H9 (cell line): ENCODE data around the gene DNAL1. TPM values are rescaled to one million over a fixed set of nuclear protein-coding genes. Genes with fewer than 3 reads are reported as not detected.

Experiments
- DNase-seq: peaks from one replicate; pipeline ENCODE4 v3.0.0-alpha.2; 2017
- H2AFZ ChIP-seq: one replicate; pipeline ENCODE4 v1.6.1; 2013; ENCODE audit warnings: mild to moderate bottlenecking, low read length, control low read depth, moderate library complexity
- H2AK5ac ChIP-seq: 2 replicates; pipeline ENCODE4 v1.6.1; 2013; ENCODE audit warnings: low read length, control low read depth, mixed read lengths; ENCODE audit not compliant: insufficient read length
- H2BK120ac ChIP-seq: one replicate; pipeline ENCODE4 v1.6.1; 2013; ENCODE audit warnings: low read depth, mild to moderate bottlenecking, low read length, control low read depth, inconsistent platforms; ENCODE audit not compliant: poor library complexity, severe bottlenecking
- H2BK12ac ChIP-seq: 2 replicates; pipeline ENCODE4 v1.6.1; 2013; ENCODE audit warnings: low read length, control low read depth, mixed read lengths, low read depth; ENCODE audit not compliant: insufficient read length
- H2BK15ac ChIP-seq: 2 replicates; pipeline ENCODE4 v1.6.1; 2013; ENCODE audit warnings: low read depth, low read length, control low read depth
- H2BK20ac ChIP-seq: one replicate; pipeline ENCODE4 v1.6.1; 2013; ENCODE audit warnings: low read depth, mild to moderate bottlenecking, low read length, control low read depth, inconsistent platforms; ENCODE audit not compliant: poor library complexity, severe bottlenecking
- H2BK5ac ChIP-seq: 2 replicates; pipeline ENCODE4 v1.6.1; 2013; ENCODE audit warnings: low read length, control low read depth, mixed read lengths; ENCODE audit not compliant: insufficient read length
- H3K14ac ChIP-seq: 2 replicates; pipeline ENCODE4 v1.6.1; 2013; ENCODE audit warnings: low read length, control low read depth; ENCODE audit not compliant: insufficient read depth
- H3K18ac ChIP-seq: 2 replicates; pipeline ENCODE4 v1.6.1; 2013; ENCODE audit warnings: low read depth, mild to moderate bottlenecking, mixed read lengths, low read length, control low read depth; ENCODE audit not compliant: insufficient read length
- H3K23ac ChIP-seq: 2 replicates; pipeline ENCODE4 v1.6.1; 2013; ENCODE audit warnings: low read length, control low read depth, mixed read lengths, low read depth; ENCODE audit not compliant: insufficient read length
- H3K23me2 ChIP-seq: 2 replicates; pipeline ENCODE4 v1.6.1; 2013; ENCODE audit warnings: low read depth, mild to moderate bottlenecking, mixed read lengths, low read length, control low read depth; ENCODE audit not compliant: insufficient read length, poor library complexity, severe bottlenecking
- H3K27ac ChIP-seq: 2 replicates; pipeline ENCODE4 v1.5.1; 2013; ENCODE audit warnings: low read length, control low read depth, mixed read lengths, low read depth; ENCODE audit not compliant: insufficient read length
- H3K27me3 ChIP-seq: 2 replicates; pipeline ENCODE4 v1.6.1; 2013; ENCODE audit warnings: low read length, control low read depth, inconsistent platforms; ENCODE audit not compliant: insufficient read depth
- H3K4ac ChIP-seq: 2 replicates; pipeline ENCODE4 v1.6.1; 2013; ENCODE audit warnings: low read depth, mild to moderate bottlenecking, control low read depth, inconsistent platforms, low read length, moderate library complexity
- H3K4me1 ChIP-seq: 2 replicates; pipeline ENCODE4 v1.6.1; 2013; ENCODE audit warnings: low read length, control low read depth, inconsistent platforms; ENCODE audit not compliant: insufficient read depth
- H3K4me2 ChIP-seq: 2 replicates; pipeline ENCODE4 v1.6.1; 2013; ENCODE audit warnings: low read length, control low read depth, mixed read lengths; ENCODE audit not compliant: insufficient read length, insufficient read depth
- H3K56ac ChIP-seq: 2 replicates; pipeline ENCODE4 v1.6.1; 2013; ENCODE audit warnings: low read depth, mild to moderate bottlenecking, mixed read lengths, low read length, control low read depth; ENCODE audit not compliant: insufficient read length
- H3K79me1 ChIP-seq: 2 replicates; pipeline ENCODE4 v1.6.1; 2013; ENCODE audit warnings: low read depth, mild to moderate bottlenecking, moderate library complexity, low read length, control low read depth, inconsistent platforms; ENCODE audit not compliant: insufficient read depth, poor library complexity, severe bottlenecking
- H3K79me2 ChIP-seq: 2 replicates; pipeline ENCODE4 v1.6.1; 2013; ENCODE audit warnings: low read length, control low read depth, inconsistent platforms; ENCODE audit not compliant: insufficient read depth
- H3K9ac ChIP-seq: 2 replicates; pipeline ENCODE4 v1.6.1; 2013; ENCODE audit warnings: low read length, control low read depth, mixed read lengths; ENCODE audit not compliant: insufficient read length; ENCODE audit errors: extremely low read depth
- H3K9me3 ChIP-seq: one replicate; pipeline ENCODE4 v1.6.1; 2013; ENCODE audit warnings: low read depth, low read length, inconsistent platforms; ENCODE audit not compliant: control insufficient read depth
- H3T11ph ChIP-seq: one replicate; pipeline ENCODE4 v1.6.1; 2013; ENCODE audit warnings: mild to moderate bottlenecking, low read length, control low read depth, inconsistent platforms
- H4K20me1 ChIP-seq: one replicate; pipeline ENCODE4 v1.6.1; 2013; ENCODE audit not compliant: control insufficient read depth, insufficient read length, insufficient read depth
- H4K5ac ChIP-seq: 2 replicates; pipeline ENCODE4 v1.6.1; 2013; ENCODE audit warnings: low read depth, mild to moderate bottlenecking, mixed read lengths, low read length, control low read depth; ENCODE audit not compliant: insufficient read length
- H4K8ac ChIP-seq: replicated peaks from 2 replicates; pipeline ENCODE4 v1.6.1; 2013; ENCODE audit warnings: low read length, control low read depth, mixed read lengths, low read depth; ENCODE audit not compliant: insufficient read length
- H4K91ac ChIP-seq: 2 replicates; pipeline ENCODE4 v1.6.1; 2013; ENCODE audit warnings: low read depth, mild to moderate bottlenecking, moderate library complexity, mixed read lengths, low read length, control low read depth; ENCODE audit not compliant: insufficient read length
- H3K27ac Mint-ChIP-seq, 3 experiments: 2 replicates in 2 of 3; 3 replicates in 1 of 3; pipeline ENCODE4 v1.8.0; 2020 to 2021; ENCODE audit warnings: mixed read lengths in 3 of 3, mild to moderate bottlenecking in 1 of 3, moderate library complexity in 1 of 3
- H3K27me3 Mint-ChIP-seq: 2 replicates; pipeline ENCODE4 v1.8.0; 2021; ENCODE audit warnings: low read depth, mild to moderate bottlenecking, moderate library complexity, mixed read lengths
- H3K36me3 Mint-ChIP-seq, 3 experiments: 2 replicates in 2 of 3; 3 replicates in 1 of 3; pipeline ENCODE4 v1.8.0; 2020 to 2021; ENCODE audit warnings: low read depth in 3 of 3, mixed read lengths in 3 of 3; ENCODE audit not compliant: insufficient read depth in 1 of 3
- H3K4me1 Mint-ChIP-seq, 2 experiments: 2 replicates each; pipeline ENCODE4 v1.8.0; 2020; ENCODE audit warnings: mixed read lengths in 2 of 2
- H3K4me3 Mint-ChIP-seq, 2 experiments: 2 replicates in 1 of 2; 3 replicates in 1 of 2; pipeline ENCODE4 v1.8.0; 2020 to 2021; ENCODE audit warnings: mild to moderate bottlenecking in 2 of 2, mixed read lengths in 2 of 2, moderate library complexity in 1 of 2
- H3K9me3 Mint-ChIP-seq, 2 experiments: 2 replicates in 1 of 2; 3 replicates in 1 of 2; pipeline ENCODE4 v1.8.0; 2020; ENCODE audit warnings: mild to moderate bottlenecking in 2 of 2, mixed read lengths in 2 of 2, moderate library complexity in 1 of 2
- WGBS: extraction: QIAGEN DNeasy Blood & Tissue Kit; methylation state at CpG from one replicate; pipeline ENCODE4 v1.1.7; 2013; ENCODE audit warnings: missing lambda C conversion rate, low lambda C conversion rate, mixed read lengths; ENCODE audit not compliant: insufficient read length; ENCODE audit errors: extremely low coverage; 5-methylcytosine and 5-hydroxymethylcytosine counted together
- total RNA-seq: library from RNA; stranded (reverse); gene quantifications from 2 replicates; pipeline ENCODE4 v1.2.1, GENCODE V29; 2021
- TF ChIP-seq, protein P1 (sequence below): fragments of 200-600 bp; sonication (generic); conservative IDR thresholded peaks from 3 replicates; pipeline ENCODE4 v1.8.0; 2021; ENCODE audit warnings: antibody characterized with exemption, mild to moderate bottlenecking

The DNAL1 gene
- total RNA-seq, 1 experiment from 2014 or later = 17.7 TPM

DNA sequence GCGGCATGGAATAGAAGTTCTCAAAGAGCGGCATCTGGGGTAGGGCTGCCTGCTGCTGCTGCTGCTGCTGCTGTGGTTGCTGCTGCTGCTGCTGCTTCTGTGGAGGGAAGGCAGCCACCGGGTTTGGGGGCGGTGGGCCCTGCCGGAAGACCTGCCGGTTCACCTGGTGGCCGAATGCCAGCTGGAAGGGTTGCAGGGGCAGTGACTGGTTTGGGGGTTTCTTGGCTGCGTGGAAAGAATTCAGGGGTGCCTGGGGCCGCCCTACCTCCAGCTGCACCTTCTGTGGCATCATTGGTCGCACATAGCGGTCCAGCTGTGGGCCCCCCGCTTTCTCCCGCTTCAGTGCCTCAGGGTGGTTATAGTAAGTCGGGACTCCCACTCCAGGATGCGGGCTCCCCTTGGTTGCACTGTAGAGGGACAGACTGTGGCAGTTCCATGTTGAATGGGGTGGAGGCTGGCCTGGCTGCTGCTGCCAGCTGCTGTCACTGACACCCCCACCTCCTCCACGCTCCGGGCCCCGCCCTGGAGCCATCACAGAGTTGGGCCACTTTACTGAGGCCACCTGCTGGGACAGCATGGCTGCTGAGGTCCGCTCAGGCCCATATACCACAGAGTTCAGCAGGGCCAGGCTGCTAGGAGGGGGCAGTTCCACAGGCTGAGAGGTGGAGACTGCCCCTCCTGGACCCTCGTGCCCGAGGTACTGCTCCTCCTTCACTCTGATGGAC lies 94.5 kb downstream of the DNAL1 start:
- Histone ChIP-seq H3K27ac (no peak overlapping the region), H4K8ac (no peak overlapping the region), H2BK5ac (no peak overlapping the region), H3K79me2 (no peaks in the 10 kb centered on the region), H3K23me2 (no peaks in the 10 kb centered on the region), H3K14ac (no peak overlapping the region; the same call in 1 of the 2 replicates), H4K91ac (no peak overlapping the region), H3K56ac (no peak overlapping the region), H2BK120ac (no peak overlapping the region), H3K4ac (no peak overlapping the region), H2BK20ac (no peak overlapping the region), H4K20me1 (no peaks in the 10 kb centered on the region), H3T11ph (no peak overlapping the region), H3K23ac (no peak overlapping the region), H4K5ac (no peak overlapping the region), H3K4me1 (no peaks in the 10 kb centered on the region; the same call in 1 of the 2 replicates), H2AK5ac (no peak overlapping the region), H2AFZ (no peak overlapping the region), H2BK12ac (no peak overlapping the region), H3K9me3 (no peaks in the 10 kb centered on the region), H3K4me2 (no peak overlapping the region), H3K27me3 (no peaks in the 10 kb centered on the region), H3K18ac (no peak overlapping the region), H3K79me1 (no peaks in the 10 kb centered on the region), H2BK15ac (no peak overlapping the region), H3K9ac (no peak overlapping the region)
- WGBS = no CpG with 5 or more reads among the region's 21 CpGs
- peaks cover 35 to 42% of the 10 kb centered on the region in 2 experiments for H3K4me1 Mint-ChIP-seq
- TF ChIP-seq, protein P1, sequence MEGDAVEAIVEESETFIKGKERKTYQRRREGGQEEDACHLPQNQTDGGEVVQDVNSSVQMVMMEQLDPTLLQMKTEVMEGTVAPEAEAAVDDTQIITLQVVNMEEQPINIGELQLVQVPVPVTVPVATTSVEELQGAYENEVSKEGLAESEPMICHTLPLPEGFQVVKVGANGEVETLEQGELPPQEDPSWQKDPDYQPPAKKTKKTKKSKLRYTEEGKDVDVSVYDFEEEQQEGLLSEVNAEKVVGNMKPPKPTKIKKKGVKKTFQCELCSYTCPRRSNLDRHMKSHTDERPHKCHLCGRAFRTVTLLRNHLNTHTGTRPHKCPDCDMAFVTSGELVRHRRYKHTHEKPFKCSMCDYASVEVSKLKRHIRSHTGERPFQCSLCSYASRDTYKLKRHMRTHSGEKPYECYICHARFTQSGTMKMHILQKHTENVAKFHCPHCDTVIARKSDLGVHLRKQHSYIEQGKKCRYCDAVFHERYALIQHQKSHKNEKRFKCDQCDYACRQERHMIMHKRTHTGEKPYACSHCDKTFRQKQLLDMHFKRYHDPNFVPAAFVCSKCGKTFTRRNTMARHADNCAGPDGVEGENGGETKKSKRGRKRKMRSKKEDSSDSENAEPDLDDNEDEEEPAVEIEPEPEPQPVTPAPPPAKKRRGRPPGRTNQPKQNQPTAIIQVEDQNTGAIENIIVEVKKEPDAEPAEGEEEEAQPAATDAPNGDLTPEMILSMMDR = no peak
- H3K27ac Mint-ChIP-seq = no peak overlapping the region; a peak in 1 of 7 replicates
- no peaks in the 10 kb centered on the region for H3K9me3 Mint-ChIP-seq
- peaks cover 2 to 13% (median 8%) of the 10 kb centered on the region in 3 experiments; a peak in 4 of 7 replicates for H3K36me3 Mint-ChIP-seq
- peak; percentile 23 for DNase-seq
- H3K4me3 Mint-ChIP-seq = no peak overlapping the region
- H3K27me3 Mint-ChIP-seq = no peaks in the 10 kb centered on the region
